Measurements from ENCODE around the gene CFAP54. TPM values are rescaled to one million over a fixed set of nuclear protein-coding genes. Genes with fewer than 3 reads are reported as not detected.
A peak's percentile ranks its signal among the peaks of the same experiment; 100 is the strongest.

CFAP54 gene
- total and polyA plus RNA-seq, 2 of the 4 experiments (the other 2 are of a cell fraction), result 0.18 to 0.41 TPM

GRCh38 chr12:96501133-96501761 is 11.9 kb downstream of the CFAP54 start:
- Histone ChIP-seq H3K27me3 (ENCODE audit: control insufficient read depth, insufficient read depth, low read length) (no peaks in the 10 kb centered on the region), H3K18ac (ENCODE audit: low read depth, low read length) (peak overlapping the region; percentile 79), H2BK120ac (ENCODE audit: low read depth, low read length) (peak overlapping the region; percentile 62), H2BK20ac (ENCODE audit: low read depth, low read length) (peak overlapping the region; percentile 79), H3K79me1 (ENCODE audit: low read depth in 1 of 2, low read length in 2 of 2) (no peaks in the 10 kb centered on the region), H3K14ac (replicated peaks; ENCODE audit: low read depth, low read length) (peak overlapping the region; percentile 24), H3K56ac (ENCODE audit: extremely low read depth, insufficient read depth, low read length) (peak overlapping the region; percentile 29; the same call in 1 of the 2 replicates), H4K8ac (ENCODE audit: low read depth in 2 of 2, low read length in 2 of 2) (peak overlapping the region; percentile 71 to 88), H3K4me1 (ENCODE audit: control insufficient read depth, insufficient read depth, low read length) (peaks cover 8% of the 10 kb centered on the region), H3K4me2 (ENCODE audit: low read depth, low read length) (no peak overlapping the region), H3K4me3 (ENCODE audit: insufficient read depth, low read depth, low read length) (no peak overlapping the region), H4K20me1 (ENCODE audit: insufficient read depth, low read length) (no peaks in the 10 kb centered on the region), H3K9ac (ENCODE audit: low read depth, low read length) (no peak overlapping the region), H3K4ac (ENCODE audit: low read depth, low read length) (peak overlapping the region; percentile 83), H4K5ac (ENCODE audit: low read depth, low read length) (peak overlapping the region; percentile 84), H2BK5ac (ENCODE audit: low read depth, low read length, poor library complexity, severe bottlenecking) (peak overlapping the region; percentile 87), H2AK9ac (replicated peaks; ENCODE audit: low read depth, low read length, poor library complexity) (peak overlapping the region; percentile 2), H4K91ac (ENCODE audit: insufficient read depth, low read depth, low read length) (peak overlapping the region; percentile 64), H2AK5ac (ENCODE audit: low read depth, low read length) (peak overlapping the region; percentile 18), H2AFZ (replicated peaks; ENCODE audit: low read length, poor library complexity) (peak overlapping the region; percentile 76), H3K9me3 (ENCODE audit: control insufficient read depth, insufficient read depth, low read length) (no peaks in the 10 kb centered on the region), H3K27ac (ENCODE audit: insufficient read depth, low read length) (peak overlapping the region; percentile 84), H3K23ac (ENCODE audit: low read depth, low read length) (peak overlapping the region; percentile 4; the same call in 1 of the 2 replicates), H3K36me3 (ENCODE audit: control insufficient read depth, insufficient read depth, low read length) (no peaks in the 10 kb centered on the region), H2BK15ac (ENCODE audit: low read depth, low read length) (peak overlapping the region; percentile 85), H3K9me1 (ENCODE audit: insufficient read depth, low read length) (peaks cover 6% of the 10 kb centered on the region; the same call in 1 of the 2 replicates)
- dilution Hi-C loops (cut with HindIII; ENCODE audit: low sequenced_read_pairs, unreplicated experiment) (no loop called here), intact Hi-C loops (cut with micrococcal nuclease) (no loop called here), in situ Hi-C loops (cut with MboI; ENCODE audit: low sequenced_read_pairs) (no loop called here)
- no CpG with 5 or more reads among the region's 5 CpGs for WGBS, 2 experiments (ENCODE audit: extremely low coverage in 2 of 2, insufficient read length in 1 of 2)
- ATAC-seq (ENCODE audit: low read depth), result peak; percentile 82
- no TSS peak for BruUV-seq (replicated peaks)
- TF ChIP-seq BHLHE40 (IDR thresholded peaks at IDR 0.05; ENCODE audit: low read depth, low read length), result no peak
- TF ChIP-seq NFE2L2 (IDR thresholded peaks at IDR 0.05; ENCODE audit: low read depth, low read length), result peak; percentile 91
- peak; percentile 87 for TF ChIP-seq MAFK (IDR thresholded peaks at IDR 0.05; ENCODE audit: low read depth, low read length)
- peak; percentile 61 for DNase-seq
- ChIA-PET POLR2A (ENCODE audit: unreplicated experiment) (no interaction called here), CTCF (interaction anchor here (0.6 to 1.3 kb wide), 3 partner anchors 13 to 251 kb away, joined by 3 to 4 read pairs (median 3); no protein-coding TSS in a partner anchor)

All from IMR-90 (cell line).